Effector memory CD4-positive, alpha-beta T cell (primary cell): ENCODE measurements around the gene XYLT1.

Source experiments
- DNase-seq, 3 donors: peaks; one replicate each; pipeline ENCODE4 v3.0.0-alpha.2; 2020
- H3K27ac ChIP-seq: 2 replicates; pipeline ENCODE4 v1.7.0; 2013; ENCODE audit warnings: mild to moderate bottlenecking, low read length, moderate library complexity; ENCODE audit not compliant: insufficient read depth, poor library complexity, severe bottlenecking
- H3K27me3 ChIP-seq: replicated peaks from 2 replicates; pipeline ENCODE4 v1.7.0; 2013; ENCODE audit warnings: mild to moderate bottlenecking, low read length; ENCODE audit not compliant: insufficient read depth, control insufficient read depth, poor library complexity, severe bottlenecking
- H3K36me3 ChIP-seq: 2 replicates; pipeline ENCODE4 v1.7.0; 2013; ENCODE audit warnings: mild to moderate bottlenecking, low read length, moderate library complexity; ENCODE audit not compliant: control insufficient read depth, insufficient read depth
- H3K4me1 ChIP-seq: 2 replicates; pipeline ENCODE4 v1.7.0; 2013; ENCODE audit warnings: low read length, mild to moderate bottlenecking; ENCODE audit not compliant: control insufficient read depth, insufficient read depth, poor library complexity, severe bottlenecking
- H3K4me3 ChIP-seq: 2 replicates; pipeline ENCODE4 v1.7.0; 2013; ENCODE audit warnings: low read length, low read depth, mild to moderate bottlenecking; ENCODE audit not compliant: insufficient read depth, poor library complexity, severe bottlenecking
- H3K9me3 ChIP-seq: 2 replicates; pipeline ENCODE4 v1.7.0; 2013; ENCODE audit warnings: mild to moderate bottlenecking, low read length, moderate library complexity; ENCODE audit not compliant: control insufficient read depth

The XYLT1 gene

GRCh38 chr16:17155936-17156335 is 314.8 kb downstream of the XYLT1 start:
- no peaks in the 10 kb centered on the region for H3K4me1 ChIP-seq
- H3K27me3 ChIP-seq: no peaks in the 10 kb centered on the region
- no peak overlapping the region for H3K4me3 ChIP-seq

GRCh38 chr16:17155485-17155884 is 315.3 kb downstream of the XYLT1 start:
- Histone ChIP-seq H3K27me3 (no peaks in the 10 kb centered on the region), H3K4me3 (no peak overlapping the region), H3K4me1 (no peaks in the 10 kb centered on the region), H3K27ac (no peak overlapping the region), H3K36me3 (peaks cover 12% of the 10 kb centered on the region), H3K9me3 (no peaks in the 10 kb centered on the region)
- no peak for DNase-seq

More at GRCh38 chr16:17155936-17156335, 314.8 kb downstream of the XYLT1 start:
- DNase-seq: no peak
- Histone ChIP-seq H3K27ac (no peak overlapping the region), H3K36me3 (peaks cover 12% of the 10 kb centered on the region), H3K9me3 (no peaks in the 10 kb centered on the region)

DNA sequence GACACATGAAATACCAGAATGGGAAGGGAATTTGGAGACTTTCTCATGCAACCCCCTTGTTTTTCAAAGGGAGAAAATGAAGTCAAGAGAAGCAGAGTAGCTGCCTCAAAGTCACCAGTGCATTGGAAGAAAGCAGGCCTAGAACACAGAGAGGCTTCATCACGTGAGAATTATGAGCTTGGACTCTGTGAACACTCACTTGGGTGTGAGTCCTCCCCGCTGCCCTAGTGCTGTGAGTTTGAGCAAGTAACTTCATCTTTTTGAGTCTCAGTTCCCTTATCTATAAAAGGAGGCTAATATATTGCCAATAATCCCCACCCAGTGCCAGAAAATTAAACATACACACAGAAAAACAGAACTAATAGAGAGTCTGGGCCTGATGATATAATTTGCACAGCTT is 315.8 kb downstream of the XYLT1 start:
- no peaks in the 10 kb centered on the region for H3K27me3 ChIP-seq
- no peak for DNase-seq
- H3K4me1 ChIP-seq: no peaks in the 10 kb centered on the region
- H3K4me3 ChIP-seq: no peak overlapping the region
- peaks cover 12% of the 10 kb centered on the region for H3K36me3 ChIP-seq
- H3K27ac ChIP-seq: no peak overlapping the region
- no peaks in the 10 kb centered on the region for H3K9me3 ChIP-seq

DNA sequence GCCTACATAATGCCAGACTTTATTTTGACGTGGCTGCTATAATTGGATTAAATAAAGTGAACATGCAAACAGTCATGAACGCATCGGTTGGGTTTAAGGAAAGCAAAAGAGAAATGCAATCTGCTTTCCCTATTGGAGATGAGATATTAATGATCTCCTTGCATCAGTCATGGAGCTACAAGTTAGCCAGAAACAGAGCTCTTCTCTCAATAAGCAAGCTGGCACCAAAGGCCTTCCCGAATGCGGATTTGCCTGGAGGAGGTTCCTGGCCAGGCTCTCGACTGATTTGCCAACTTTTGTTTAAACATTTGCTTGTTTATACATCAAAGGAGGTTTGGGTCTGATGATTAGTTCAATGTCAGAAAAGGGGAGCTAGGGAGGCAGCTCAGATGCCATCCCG is 318.4 kb downstream of the XYLT1 start:
- H3K4me3 ChIP-seq: no peak overlapping the region
- no peaks in the 10 kb centered on the region for H3K27me3 ChIP-seq
- no peaks in the 10 kb centered on the region for H3K4me1 ChIP-seq
- H3K36me3 ChIP-seq: peaks cover 3% of the 10 kb centered on the region
- H3K9me3 ChIP-seq: no peaks in the 10 kb centered on the region
- no peak overlapping the region for H3K27ac ChIP-seq
- DNase-seq: no peak

DNA sequence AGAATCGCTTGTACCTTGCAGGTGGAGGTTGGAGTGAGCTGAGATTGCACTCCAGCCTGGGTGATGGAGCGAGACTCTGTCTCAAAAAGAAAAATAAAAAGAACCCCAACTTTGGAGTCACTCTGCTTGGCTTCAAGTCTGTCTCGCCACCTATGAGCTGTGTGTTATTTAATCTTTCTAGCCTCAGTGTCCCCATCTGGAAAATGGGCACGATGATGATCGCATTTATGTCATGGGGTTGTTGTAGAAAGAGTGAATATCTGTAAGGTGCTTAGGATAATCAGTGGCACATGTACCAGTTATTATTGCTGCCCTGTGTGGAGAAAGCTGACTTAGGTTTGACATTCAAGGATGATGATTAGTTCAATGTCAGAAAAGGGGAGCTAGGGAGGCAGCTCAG is 319.4 kb downstream of the XYLT1 start:
- Histone ChIP-seq H3K27ac (no peak overlapping the region), H3K4me3 (no peak overlapping the region), H3K9me3 (no peaks in the 10 kb centered on the region), H3K4me1 (no peaks in the 10 kb centered on the region), H3K27me3 (no peaks in the 10 kb centered on the region), H3K36me3 (no peaks in the 10 kb centered on the region)
- DNase-seq: no peak

DNA sequence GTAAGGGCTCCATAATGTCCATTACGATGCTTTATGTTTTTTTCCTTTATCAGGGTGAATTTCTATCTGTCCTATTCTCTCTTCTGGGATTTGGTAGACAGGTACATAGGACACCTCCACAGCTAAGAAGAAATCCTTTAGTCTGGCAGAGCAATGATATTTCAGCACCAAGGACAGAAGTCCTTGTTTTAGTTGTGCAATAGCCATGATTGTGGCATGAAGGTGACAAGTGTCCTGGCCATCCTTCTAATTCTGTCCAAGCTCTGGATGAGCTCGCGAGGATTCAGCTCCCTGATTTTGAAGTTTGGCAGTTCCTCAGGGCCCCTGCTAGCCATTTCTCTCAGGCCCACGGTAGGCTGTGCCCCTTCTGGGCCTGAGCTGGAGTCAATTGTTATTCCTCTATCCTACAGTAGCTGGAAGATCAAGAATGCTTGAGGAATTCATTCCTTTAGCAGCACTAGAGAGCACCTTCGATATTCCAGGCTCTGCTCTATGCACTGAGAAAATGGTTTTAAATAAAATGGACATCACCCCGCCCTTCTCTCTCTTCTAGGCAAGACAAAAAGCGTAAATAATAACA is 320.8 kb downstream of the XYLT1 start:
- no peaks in the 10 kb centered on the region for H3K36me3 ChIP-seq
- H3K4me1 ChIP-seq: no peaks in the 10 kb centered on the region
- no peak for DNase-seq
- H3K9me3 ChIP-seq: no peaks in the 10 kb centered on the region
- no peak overlapping the region for H3K4me3 ChIP-seq
- no peak overlapping the region for H3K27ac ChIP-seq
- no peaks in the 10 kb centered on the region for H3K27me3 ChIP-seq

DNA sequence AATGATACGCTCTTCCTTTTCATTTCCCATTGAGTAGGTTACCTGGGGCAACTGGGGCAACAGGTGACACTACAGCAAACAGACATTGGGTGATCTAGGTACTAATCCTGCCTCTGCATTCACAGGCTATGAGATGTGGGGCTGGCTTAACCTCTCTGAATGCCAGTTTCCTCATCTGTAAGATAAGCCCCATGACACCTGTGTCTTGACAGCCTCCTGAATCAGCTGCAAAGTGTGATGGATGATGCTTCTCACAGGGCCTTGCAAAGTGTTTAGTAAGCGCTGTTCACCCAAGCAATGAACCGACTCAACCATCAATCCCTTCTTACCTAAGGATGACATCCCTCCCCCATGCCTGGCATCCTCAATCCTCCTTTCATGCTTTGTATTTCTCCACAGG is 322.8 kb downstream of the XYLT1 start:
- no peak for DNase-seq
- no peaks in the 10 kb centered on the region for H3K4me1 ChIP-seq
- no peaks in the 10 kb centered on the region for H3K27me3 ChIP-seq
- no peaks in the 10 kb centered on the region for H3K36me3 ChIP-seq
- H3K9me3 ChIP-seq: no peaks in the 10 kb centered on the region
- H3K4me3 ChIP-seq: no peak overlapping the region
- no peak overlapping the region for H3K27ac ChIP-seq

DNA sequence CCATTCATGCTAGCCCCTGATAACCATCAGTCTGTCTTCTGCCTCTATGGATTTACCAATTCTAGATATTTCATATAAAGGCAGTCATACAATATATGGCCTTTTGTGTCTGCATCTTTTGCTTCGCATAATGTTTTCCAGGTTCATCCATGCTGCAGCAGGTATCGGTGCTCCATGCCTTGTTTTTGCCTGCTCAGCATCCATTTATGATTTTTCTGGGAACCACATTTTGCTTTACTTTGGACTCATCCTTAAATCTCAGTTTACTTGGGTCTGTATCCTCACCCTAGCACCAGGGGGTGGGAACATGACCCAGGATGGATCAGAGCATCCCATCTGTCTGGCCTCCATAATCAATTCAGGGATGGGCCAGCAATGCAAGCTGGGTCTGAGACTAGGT is 325.7 kb downstream of the XYLT1 start:
- Histone ChIP-seq H3K27ac (no peak overlapping the region), H3K27me3 (no peaks in the 10 kb centered on the region), H3K9me3 (no peaks in the 10 kb centered on the region), H3K36me3 (peaks cover 14% of the 10 kb centered on the region), H3K4me3 (no peak overlapping the region), H3K4me1 (no peaks in the 10 kb centered on the region)
- DNase-seq: no peak

DNA sequence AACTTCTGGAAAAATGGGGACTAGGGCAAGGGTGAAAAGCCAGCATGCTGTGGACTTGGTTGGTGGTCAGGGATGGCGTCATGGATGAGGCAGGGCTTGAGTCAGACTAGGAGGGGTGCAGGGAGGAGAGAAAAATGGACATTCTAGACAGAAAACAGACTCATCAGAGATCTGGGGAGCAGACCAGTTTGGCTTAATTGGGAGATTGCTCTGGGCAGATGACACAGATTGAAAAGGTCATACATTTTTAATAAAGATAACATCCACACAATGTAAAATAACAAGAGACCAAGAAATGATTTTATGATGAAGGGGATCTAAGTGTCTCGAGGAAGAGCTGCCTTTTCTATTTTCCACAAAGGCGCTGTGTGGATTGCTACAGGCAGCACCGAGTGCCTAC is 326.3 kb downstream of the XYLT1 start:
- H3K27me3 ChIP-seq: no peaks in the 10 kb centered on the region
- DNase-seq: no peak

GRCh38 chr16:17143546-17144419 is 327.0 kb downstream of the XYLT1 start:
- Histone ChIP-seq H3K4me3 (no peak overlapping the region), H3K36me3 (peaks cover 27% of the 10 kb centered on the region), H3K9me3 (no peaks in the 10 kb centered on the region), H3K4me1 (no peaks in the 10 kb centered on the region), H3K27me3 (no peaks in the 10 kb centered on the region), H3K27ac (no peak overlapping the region)
- no peak for DNase-seq

More for the DNA sequence above, 326.3 kb downstream of the XYLT1 start:
- H3K27ac ChIP-seq: no peak overlapping the region
- peaks cover 20% of the 10 kb centered on the region for H3K36me3 ChIP-seq
- H3K9me3 ChIP-seq: no peaks in the 10 kb centered on the region
- no peak overlapping the region for H3K4me3 ChIP-seq
- no peaks in the 10 kb centered on the region for H3K4me1 ChIP-seq
